H1 (cell line): ENCODE results near the gene FGF13. TPM values are rescaled to one million over a fixed set of nuclear protein-coding genes. Genes with fewer than 3 reads are reported as not detected.

Experiments
- ASH2L ChIP-seq: fragments of 200-600, 300-600 bp; sonication (generic); IDR thresholded peaks from one replicate; pipeline ENCODE4 v1.7.1; 2017; ENCODE audit warnings: low read length
- EZH2 ChIP-seq: fragments of 200-600 bp; sonication (generic); IDR thresholded peaks from 2 replicates; pipeline ENCODE4 v1.7.1; 2012; ENCODE audit warnings: low read depth, mild to moderate bottlenecking, moderate library complexity, low read length, inconsistent platforms; ENCODE audit not compliant: severe bottlenecking
- HDAC6 ChIP-seq: IDR thresholded peaks from one replicate; pipeline ENCODE4 v1.7.1; 2012; ENCODE audit warnings: low read depth, mild to moderate bottlenecking, inconsistent platforms, low read length, moderate library complexity
- JUN ChIP-seq: IDR thresholded peaks from 2 replicates; pipeline ENCODE4 v1.6.1; 2011; ENCODE audit warnings: low read depth, mild to moderate bottlenecking, improper control_type of control experiment, low read length
- JUND ChIP-seq: IDR thresholded peaks from 2 replicates; pipeline ENCODE4 v1.6.1; 2011; ENCODE audit warnings: mild to moderate bottlenecking, improper control_type of control experiment, low read length
- KDM4A ChIP-seq: IDR thresholded peaks from one replicate; pipeline ENCODE4 v1.7.1; 2012; ENCODE audit warnings: low read depth, mild to moderate bottlenecking, moderate library complexity, low read length, inconsistent platforms; ENCODE audit not compliant: severe bottlenecking
- MAX ChIP-seq: IDR thresholded peaks from 2 replicates; pipeline ENCODE4 v1.6.1; 2012; ENCODE audit warnings: inconsistent platforms
- POLR2A ChIP-seq, 2 experiments: IDR thresholded peaks; 1 replicate in 1 of 2; 2 replicates in 1 of 2; pipeline ENCODE4 v1.6.1; 2011; ENCODE audit warnings: low read depth in 2 of 2, low read length in 2 of 2, mild to moderate bottlenecking in 2 of 2; ENCODE audit errors: control extremely low read depth in 1 of 2
- POU5F1 ChIP-seq: IDR thresholded peaks from 2 replicates; pipeline ENCODE4 v1.6.1; 2011; ENCODE audit warnings: low read depth, mild to moderate bottlenecking, low read length, moderate library complexity
- SAP30 ChIP-seq: fragments of 300-600 bp; sonication (generic); IDR thresholded peaks from 2 replicates; pipeline ENCODE4 v1.7.1; 2012; ENCODE audit warnings: low read length, moderate library complexity, mild to moderate bottlenecking, inconsistent platforms; ENCODE audit not compliant: insufficient read depth, insufficient replicate concordance
- SIN3A ChIP-seq, 2 experiments: IDR thresholded peaks in 1 of 2; conservative IDR thresholded peaks in 1 of 2; 2 replicates each; pipeline ENCODE4 v1.6.1; 2011 to 2012; ENCODE audit warnings: low read length in 2 of 2, improper control_type of control experiment in 1 of 2, low read depth in 1 of 2, mild to moderate bottlenecking in 1 of 2
- SP1 ChIP-seq: IDR thresholded peaks from 2 replicates; pipeline ENCODE4 v1.6.1; 2011; ENCODE audit warnings: low read depth, low read length
- SP4 ChIP-seq: IDR thresholded peaks from 2 replicates; pipeline ENCODE4 v1.6.1; 2012; ENCODE audit warnings: low read length, inconsistent platforms
- SUZ12 ChIP-seq: fragments of 200-600 bp; sonication (generic); IDR thresholded peaks from 2 replicates; pipeline ENCODE4 v1.6.1; 2012; ENCODE audit warnings: mild to moderate bottlenecking, inconsistent platforms, low read length, moderate library complexity, mixed read lengths
- TAF1 ChIP-seq: IDR thresholded peaks from 2 replicates; pipeline ENCODE4 v1.6.1; 2011; ENCODE audit warnings: mild to moderate bottlenecking, low read depth, low read length
- USF2 ChIP-seq: IDR thresholded peaks from 2 replicates; pipeline ENCODE4 v1.6.1; 2011; ENCODE audit warnings: low read length, improper control_type of control experiment
- polyA plus RNA-seq, 7 experiments: library from polyadenylated mRNA; depleted of rRNA in 3 of 7; stranded (reverse) in 5 of 7; unstranded in 2 of 7; fragments of >200 nt in 5 of 7; fragments of 200-250 nt in 2 of 7; gene quantifications; 1 replicate in 5 of 7; 2 replicates in 1 of 7; 4 replicates in 1 of 7; pipeline versions ENCODE4 v1.2.1 to v1.2.3, GENCODE V29; 2011 to 2013; ENCODE audit warnings: missing spikeins in 2 of 7, mixed read lengths in 2 of 7
- total RNA-seq: library from RNA; stranded (reverse); fragmentation: NEBNext Ultra II Directional; extraction: Animal tissue kit (Norgen Biotek cat#: 25700); gene quantifications from 2 replicates; pipeline ENCODE4 v1.2.1, GENCODE V29; 2021
- TF ChIP-seq, protein P1 (sequence below), 3 experiments: IDR thresholded peaks; 1 replicate in 2 of 3; 2 replicates in 1 of 3; pipeline versions ENCODE4 v1.5.1 to v1.6.1; 2011; ENCODE audit warnings: low read length in 3 of 3, mild to moderate bottlenecking in 3 of 3, inconsistent platforms in 2 of 3, low read depth in 1 of 3, moderate library complexity in 1 of 3; ENCODE audit not compliant: insufficient read depth in 1 of 3; ENCODE audit errors: control extremely low read depth in 1 of 3
- TF ChIP-seq, protein P2 (sequence below): IDR thresholded peaks from 2 replicates; pipeline ENCODE4 v1.6.1; 2012; ENCODE audit warnings: low read length, inconsistent platforms

FGF13 gene
- total and polyA plus RNA-seq, 2 of the 8 experiments (the other 6 are each of a cell fraction or from before 2014, with no cell fraction given): 10.1 to 36.1 TPM

- TF ChIP-seq POU5F1: no peak
- no peak for TF ChIP-seq SIN3A (conservative IDR thresholded peaks at IDR 0.05 in 1 of 2, IDR thresholded peaks at IDR 0.05 in 1 of 2; ENCODE audit: low read depth in 1 of 2, low read length in 2 of 2)
- TF ChIP-seq SP1: no peak
- no peak for TF ChIP-seq MAX
- TF ChIP-seq SUZ12: no peak
- no peak for TF ChIP-seq USF2
- no peak for TF ChIP-seq SP4
- peak; percentile 84 for TF ChIP-seq ASH2L
- TF ChIP-seq JUN: no peak
- TF ChIP-seq TAF1: 0 out of 2 replicates have a peak, but pooled peaks have one; percentile 39
- TF ChIP-seq EZH2: no peak
- TF ChIP-seq, protein P1, sequence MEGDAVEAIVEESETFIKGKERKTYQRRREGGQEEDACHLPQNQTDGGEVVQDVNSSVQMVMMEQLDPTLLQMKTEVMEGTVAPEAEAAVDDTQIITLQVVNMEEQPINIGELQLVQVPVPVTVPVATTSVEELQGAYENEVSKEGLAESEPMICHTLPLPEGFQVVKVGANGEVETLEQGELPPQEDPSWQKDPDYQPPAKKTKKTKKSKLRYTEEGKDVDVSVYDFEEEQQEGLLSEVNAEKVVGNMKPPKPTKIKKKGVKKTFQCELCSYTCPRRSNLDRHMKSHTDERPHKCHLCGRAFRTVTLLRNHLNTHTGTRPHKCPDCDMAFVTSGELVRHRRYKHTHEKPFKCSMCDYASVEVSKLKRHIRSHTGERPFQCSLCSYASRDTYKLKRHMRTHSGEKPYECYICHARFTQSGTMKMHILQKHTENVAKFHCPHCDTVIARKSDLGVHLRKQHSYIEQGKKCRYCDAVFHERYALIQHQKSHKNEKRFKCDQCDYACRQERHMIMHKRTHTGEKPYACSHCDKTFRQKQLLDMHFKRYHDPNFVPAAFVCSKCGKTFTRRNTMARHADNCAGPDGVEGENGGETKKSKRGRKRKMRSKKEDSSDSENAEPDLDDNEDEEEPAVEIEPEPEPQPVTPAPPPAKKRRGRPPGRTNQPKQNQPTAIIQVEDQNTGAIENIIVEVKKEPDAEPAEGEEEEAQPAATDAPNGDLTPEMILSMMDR (IDR thresholded peaks at IDR 0.05; ENCODE audit: control extremely low read depth in 1 of 3, insufficient read depth in 1 of 3, low read depth in 1 of 3, low read length in 3 of 3): peak; percentile 43 to 62 (median 46)
- peak; percentile 24 to 69 for TF ChIP-seq POLR2A (IDR thresholded peaks at IDR 0.05; ENCODE audit: control extremely low read depth in 1 of 2, low read depth in 2 of 2, low read length in 2 of 2)
- TF ChIP-seq KDM4A: peak; percentile 34
- TF ChIP-seq, protein P2, sequence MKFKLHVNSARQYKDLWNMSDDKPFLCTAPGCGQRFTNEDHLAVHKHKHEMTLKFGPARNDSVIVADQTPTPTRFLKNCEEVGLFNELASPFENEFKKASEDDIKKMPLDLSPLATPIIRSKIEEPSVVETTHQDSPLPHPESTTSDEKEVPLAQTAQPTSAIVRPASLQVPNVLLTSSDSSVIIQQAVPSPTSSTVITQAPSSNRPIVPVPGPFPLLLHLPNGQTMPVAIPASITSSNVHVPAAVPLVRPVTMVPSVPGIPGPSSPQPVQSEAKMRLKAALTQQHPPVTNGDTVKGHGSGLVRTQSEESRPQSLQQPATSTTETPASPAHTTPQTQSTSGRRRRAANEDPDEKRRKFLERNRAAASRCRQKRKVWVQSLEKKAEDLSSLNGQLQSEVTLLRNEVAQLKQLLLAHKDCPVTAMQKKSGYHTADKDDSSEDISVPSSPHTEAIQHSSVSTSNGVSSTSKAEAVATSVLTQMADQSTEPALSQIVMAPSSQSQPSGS: no peak
- no peak for TF ChIP-seq SAP30
- no peak for TF ChIP-seq HDAC6
- TF ChIP-seq JUND: no peak
Observed at GRCh38 chrX:138711399-138712347, at the start of gene FGF13 (continued).
